ENCODE data around the gene LARP7.
"Not testable (repeated sequence)": the region's sequence is repeated elsewhere in the genome, so short reads cannot be mapped to it uniquely, and the experiment has no call there.

DNA sequence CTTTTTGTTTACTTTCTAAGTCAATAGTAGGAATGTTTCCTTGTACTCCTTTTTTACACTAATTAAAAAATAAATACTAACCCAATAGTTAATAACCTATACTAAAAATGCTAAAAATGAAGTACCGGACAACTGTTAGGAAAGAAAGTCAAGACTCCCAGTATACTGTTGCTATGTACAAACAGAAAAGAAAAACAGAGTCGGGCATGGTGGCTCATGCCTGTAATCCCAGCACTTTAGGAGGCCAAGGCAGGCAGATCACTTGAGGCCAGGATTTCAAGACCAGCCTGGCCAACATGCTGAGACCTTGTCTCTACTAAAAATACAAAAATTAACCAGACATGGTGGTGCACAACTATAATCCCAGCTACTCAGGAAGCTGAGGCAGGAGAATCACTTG, 24.1 kb upstream of the LARP7 start:
- TF ChIP-seq, protein P1, sequence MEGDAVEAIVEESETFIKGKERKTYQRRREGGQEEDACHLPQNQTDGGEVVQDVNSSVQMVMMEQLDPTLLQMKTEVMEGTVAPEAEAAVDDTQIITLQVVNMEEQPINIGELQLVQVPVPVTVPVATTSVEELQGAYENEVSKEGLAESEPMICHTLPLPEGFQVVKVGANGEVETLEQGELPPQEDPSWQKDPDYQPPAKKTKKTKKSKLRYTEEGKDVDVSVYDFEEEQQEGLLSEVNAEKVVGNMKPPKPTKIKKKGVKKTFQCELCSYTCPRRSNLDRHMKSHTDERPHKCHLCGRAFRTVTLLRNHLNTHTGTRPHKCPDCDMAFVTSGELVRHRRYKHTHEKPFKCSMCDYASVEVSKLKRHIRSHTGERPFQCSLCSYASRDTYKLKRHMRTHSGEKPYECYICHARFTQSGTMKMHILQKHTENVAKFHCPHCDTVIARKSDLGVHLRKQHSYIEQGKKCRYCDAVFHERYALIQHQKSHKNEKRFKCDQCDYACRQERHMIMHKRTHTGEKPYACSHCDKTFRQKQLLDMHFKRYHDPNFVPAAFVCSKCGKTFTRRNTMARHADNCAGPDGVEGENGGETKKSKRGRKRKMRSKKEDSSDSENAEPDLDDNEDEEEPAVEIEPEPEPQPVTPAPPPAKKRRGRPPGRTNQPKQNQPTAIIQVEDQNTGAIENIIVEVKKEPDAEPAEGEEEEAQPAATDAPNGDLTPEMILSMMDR (optimal IDR thresholded peaks at IDR 0.05 in 1 of 3, IDR thresholded peaks at IDR 0.05 in 1 of 3, conservative IDR thresholded peaks at IDR 0.05 in 1 of 3; ENCODE audit: extremely low read depth in 1 of 3, insufficient read depth in 2 of 3, low read length in 3 of 3): not testable (repeated sequence)
- not testable (repeated sequence) for TF ChIP-seq EZH2 (IDR thresholded peaks at IDR 0.05; ENCODE audit: low read length)
